Lower lobe of right lung (tissue), 2 donors: Measurements from ENCODE around the gene ATP6V1F. TPM values are rescaled to one million over a fixed set of nuclear protein-coding genes. Genes with fewer than 3 reads are reported as not detected.

Experiments used
- ATAC-seq, 2 donors: fragments of 200-7000 bp; cut with Tn5 transposase; one replicate each; pipeline ENCODE4 v1.9.1; 2020 to 2022; ENCODE audit warnings: mild to moderate bottlenecking in 2 of 2, moderate library complexity in 2 of 2
- DNase-seq: peaks from one replicate; pipeline ENCODE4 v3.0.0-alpha.2; 2020
- H3K27ac ChIP-seq: fragments of 200-600 bp; one replicate; pipeline ENCODE4 v1.8.0; 2022
- H3K27me3 ChIP-seq: fragments of 200-600 bp; one replicate; pipeline ENCODE4 v1.8.0; 2022; ENCODE audit warnings: low read depth
- H3K36me3 ChIP-seq: fragments of 200-600 bp; one replicate; pipeline ENCODE4 v1.8.0; 2022; ENCODE audit warnings: mild to moderate bottlenecking
- H3K4me1 ChIP-seq: fragments of 200-600 bp; one replicate; pipeline ENCODE4 v1.8.0; 2022
- H3K4me3 ChIP-seq: fragments of 200-600 bp; one replicate; pipeline ENCODE4 v1.8.0; 2022; ENCODE audit warnings: mild to moderate bottlenecking
- H3K9me3 ChIP-seq: fragments of 200-600 bp; one replicate; pipeline ENCODE4 v1.8.0; 2022
- CTCF ChIP-seq: fragments of 200-600 bp; IDR thresholded peaks from one replicate; pipeline ENCODE4 v1.8.0; 2022; ENCODE audit warnings: antibody characterized with exemption, mild to moderate bottlenecking
- intact Hi-C: fragments of 100-400 bp; cut with DNase I; formaldehyde crosslinking; loops from one replicate; pipeline ENCODE4 v1.11.0; 2022
- total RNA-seq: library from RNA; stranded (reverse); fragmentation: NEBNext Ultra II Directional; extraction: Animal tissue kit (Norgen Biotek cat#: 25700); gene quantifications from one replicate; pipeline ENCODE4 v1.2.1, GENCODE V29; 2021
- donor health status: DM: no; HTN: yes; CAD: no; lungs with severe emphysema.

Gene ATP6V1F
- total RNA-seq, 1 donor from 2014 or later = 208 TPM

GRCh38 chr7:128876127-128876526, 13.5 kb downstream of the ATP6V1F start:
- no peak overlapping the region for H3K4me3 ChIP-seq
- no peaks in the 10 kb centered on the region for H3K4me1 ChIP-seq
- no peak for TF ChIP-seq CTCF
- no peak for ATAC-seq
- no peak overlapping the region for H3K27ac ChIP-seq
- H3K36me3 ChIP-seq = no peaks in the 10 kb centered on the region
- intact Hi-C loops = no loop called here
- no peaks in the 10 kb centered on the region for H3K9me3 ChIP-seq
- no peaks in the 10 kb centered on the region for H3K27me3 ChIP-seq
- no peak for DNase-seq

GRCh38 chr7:128876586-128876977, 13.9 kb downstream of the ATP6V1F start:
- no peak overlapping the region for H3K27ac ChIP-seq
- DNase-seq = peak; percentile 33
- ATAC-seq = no peak
- no peak overlapping the region for H3K4me3 ChIP-seq
- no peak for TF ChIP-seq CTCF
- H3K4me1 ChIP-seq = no peaks in the 10 kb centered on the region
- H3K27me3 ChIP-seq = no peaks in the 10 kb centered on the region
- no peaks in the 10 kb centered on the region for H3K36me3 ChIP-seq
- intact Hi-C loops = no loop called here
- no peaks in the 10 kb centered on the region for H3K9me3 ChIP-seq

- intact Hi-C loops = no loop called here
- Histone ChIP-seq H3K9me3 (no peaks in the 10 kb centered on the region), H3K4me1 (no peaks in the 10 kb centered on the region), H3K4me3 (no peak overlapping the region), H3K27me3 (no peaks in the 10 kb centered on the region), H3K36me3 (no peaks in the 10 kb centered on the region), H3K27ac (no peak overlapping the region)
- DNase-seq = peak; percentile 43
- no peak for TF ChIP-seq CTCF
- ATAC-seq = no peak
Measured at GRCh38 chr7:128876978-128877755, 14.5 kb downstream of the ATP6V1F start.

DNA sequence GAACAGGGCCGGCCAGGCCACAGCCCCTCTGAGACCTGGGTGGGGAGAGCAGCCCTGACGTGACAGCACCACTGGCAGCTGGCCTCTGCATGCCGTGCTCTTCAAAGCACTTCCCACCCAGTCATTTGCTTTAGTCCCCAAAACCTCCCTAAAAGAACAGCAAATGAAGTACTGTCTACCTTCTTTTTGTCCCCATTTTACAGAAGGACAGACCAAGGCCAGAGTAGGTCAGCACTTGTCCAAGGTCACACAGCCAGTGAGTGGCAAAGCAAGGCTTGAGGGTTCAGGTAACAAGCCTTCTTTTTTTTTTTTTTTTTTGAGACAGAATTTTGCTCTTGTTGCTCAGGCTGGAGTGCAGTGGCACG, 15.1 kb downstream of the ATP6V1F start:
- no peaks in the 10 kb centered on the region for H3K9me3 ChIP-seq
- no peak for TF ChIP-seq CTCF
- DNase-seq (no peak), ATAC-seq (no peak)
- H3K4me1 ChIP-seq = no peaks in the 10 kb centered on the region
- H3K27me3 ChIP-seq = no peaks in the 10 kb centered on the region
- H3K27ac ChIP-seq = no peak overlapping the region
- H3K36me3 ChIP-seq = no peaks in the 10 kb centered on the region
- intact Hi-C loops = no loop called here
- H3K4me3 ChIP-seq = no peak overlapping the region

DNA sequence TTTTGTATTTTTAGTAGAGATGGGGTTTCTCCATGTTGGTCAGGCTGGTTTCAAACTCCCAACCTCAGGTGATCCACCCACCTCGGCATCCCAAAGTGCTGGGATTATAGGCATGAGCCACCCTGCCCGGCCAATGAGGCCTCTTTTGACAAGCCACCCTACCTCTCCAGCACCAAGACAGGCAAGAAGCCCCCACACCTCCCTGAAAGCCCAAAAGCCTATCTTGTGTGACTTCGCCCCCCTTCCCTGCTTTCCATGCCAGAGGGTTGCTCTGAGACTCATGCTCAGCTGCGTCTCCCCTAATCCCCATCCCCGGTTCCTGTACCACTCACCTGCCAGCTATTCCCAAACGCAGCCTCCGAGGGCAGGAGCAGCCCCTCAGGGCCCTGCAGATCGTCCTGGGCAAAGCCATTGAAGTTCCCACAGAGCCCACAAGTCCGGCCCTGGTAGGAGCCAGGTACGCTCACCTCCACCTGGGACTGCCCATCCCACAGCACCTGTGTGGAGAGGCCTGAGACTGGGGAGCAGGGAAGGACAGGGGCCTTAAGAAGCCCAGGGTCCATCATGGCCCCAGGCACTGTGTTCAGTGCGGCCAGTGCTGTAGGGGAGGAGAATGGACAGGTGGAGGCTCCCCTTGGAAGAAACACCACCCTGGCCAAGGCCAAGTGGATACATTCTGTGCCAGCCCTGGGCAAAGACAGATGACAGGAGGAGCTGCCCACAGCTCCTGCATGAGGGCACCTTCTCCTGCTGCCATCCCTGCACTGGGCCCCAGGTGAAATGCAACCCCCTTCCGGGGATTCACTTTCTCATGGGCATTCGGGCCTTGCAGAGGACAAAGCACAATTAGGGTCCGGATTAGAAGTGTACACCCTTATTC, 15.8 kb downstream of the ATP6V1F start:
- intact Hi-C loops = no loop called here
- no peaks in the 10 kb centered on the region for H3K27me3 ChIP-seq
- no peaks in the 10 kb centered on the region for H3K9me3 ChIP-seq
- no peak for ATAC-seq
- no peaks in the 10 kb centered on the region for H3K4me1 ChIP-seq
- no peak for TF ChIP-seq CTCF
- no peak overlapping the region for H3K27ac ChIP-seq
- no peak overlapping the region for H3K4me3 ChIP-seq
- no peaks in the 10 kb centered on the region for H3K36me3 ChIP-seq
- DNase-seq = peak; percentile 34
